Central memory CD4-positive, alpha-beta T cell (primary cell): Measurements from ENCODE around the gene THSD7B.

Experiments used
- DNase-seq: peaks from one replicate; pipeline ENCODE4 v3.0.0; 2022

THSD7B gene

GRCh38 chr2:136823291-136823690 lies 57.9 kb downstream of the THSD7B start:
- no peak for DNase-seq

DNA sequence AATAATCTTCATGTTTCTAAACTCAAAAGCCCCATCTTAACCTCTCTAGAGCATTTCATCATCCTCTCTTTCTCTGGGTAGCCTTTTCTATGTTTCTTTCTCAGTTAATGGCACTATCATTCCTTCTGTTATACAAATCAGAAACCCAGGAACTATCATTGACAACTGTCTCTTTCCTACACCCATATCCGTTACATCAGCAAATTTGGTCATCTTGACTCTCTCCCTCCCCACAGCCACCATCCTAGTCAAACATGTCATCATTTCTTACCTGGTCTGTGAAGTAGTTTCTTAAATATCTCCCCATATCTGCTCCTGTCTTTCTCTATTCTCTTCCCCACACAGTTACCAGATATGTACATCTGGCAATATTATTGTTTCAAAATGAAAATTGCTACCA lies 62.8 kb downstream of the THSD7B start:
- no peak for DNase-seq

DNA sequence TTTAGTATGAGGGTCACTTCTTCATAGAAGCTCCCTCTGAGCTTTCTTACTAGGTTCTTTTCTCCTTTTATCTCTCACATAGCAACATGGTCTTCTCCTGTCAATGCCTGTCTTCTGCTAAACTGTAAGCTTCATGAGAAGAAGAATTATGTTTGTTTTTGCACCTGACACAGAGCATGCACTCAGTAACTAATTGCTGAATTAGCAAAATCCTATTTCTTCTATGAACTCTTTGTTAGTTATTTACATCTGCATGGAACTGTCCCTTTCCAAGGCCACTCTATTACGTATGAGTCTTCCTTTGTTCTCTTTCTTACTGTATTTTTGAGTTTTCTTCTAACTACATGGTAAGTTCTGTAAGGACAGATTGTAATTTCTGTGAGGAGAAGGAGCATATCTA lies 63.4 kb downstream of the THSD7B start:
- no peak for DNase-seq

GRCh38 chr2:136844546-136844945 lies 79.2 kb downstream of the THSD7B start:
- no peak for DNase-seq

DNA sequence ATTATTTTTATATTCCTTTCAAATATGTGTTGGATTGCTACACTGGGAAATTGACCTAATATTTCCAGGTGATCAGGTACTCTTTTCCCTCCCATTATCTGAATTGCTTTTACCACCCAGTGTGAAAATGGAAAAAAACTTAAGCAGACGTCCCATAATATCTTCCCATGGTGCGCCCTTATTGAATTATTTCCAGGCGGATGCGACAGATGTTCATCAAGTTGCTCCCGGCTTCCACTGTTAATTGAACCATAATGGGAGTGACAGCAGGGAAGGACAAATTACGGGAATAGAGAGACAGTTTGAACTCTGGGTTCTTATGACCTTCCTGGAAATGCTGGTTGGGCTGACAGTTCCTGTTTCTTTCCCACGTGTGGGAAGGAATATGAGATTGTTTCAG lies 93.3 kb downstream of the THSD7B start:
- DNase-seq = no peak

DNA sequence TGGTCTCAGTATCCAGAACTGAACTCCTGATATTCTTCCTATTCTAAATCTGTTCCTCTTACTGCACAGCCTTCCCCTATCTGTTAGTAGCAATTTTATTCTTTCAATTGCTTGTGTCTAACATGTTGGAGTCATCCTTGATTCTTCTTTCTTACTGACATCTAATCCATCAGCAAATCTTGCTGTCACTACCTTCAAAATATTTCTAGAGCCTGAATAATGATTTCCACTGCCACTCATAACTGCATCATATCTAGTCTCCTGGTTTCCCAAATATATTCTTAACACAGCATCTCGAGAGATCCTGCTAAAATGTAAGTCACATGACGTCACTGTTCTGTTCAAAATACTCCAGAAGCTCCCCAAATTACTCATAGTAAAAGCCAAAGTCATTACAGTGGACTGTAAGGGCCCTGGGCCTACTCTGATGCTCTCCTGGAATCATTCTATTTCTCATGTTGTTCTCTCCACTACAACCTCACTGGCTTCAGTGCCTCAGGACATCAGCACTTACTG lies 95.2 kb downstream of the THSD7B start:
- no peak for DNase-seq

DNA sequence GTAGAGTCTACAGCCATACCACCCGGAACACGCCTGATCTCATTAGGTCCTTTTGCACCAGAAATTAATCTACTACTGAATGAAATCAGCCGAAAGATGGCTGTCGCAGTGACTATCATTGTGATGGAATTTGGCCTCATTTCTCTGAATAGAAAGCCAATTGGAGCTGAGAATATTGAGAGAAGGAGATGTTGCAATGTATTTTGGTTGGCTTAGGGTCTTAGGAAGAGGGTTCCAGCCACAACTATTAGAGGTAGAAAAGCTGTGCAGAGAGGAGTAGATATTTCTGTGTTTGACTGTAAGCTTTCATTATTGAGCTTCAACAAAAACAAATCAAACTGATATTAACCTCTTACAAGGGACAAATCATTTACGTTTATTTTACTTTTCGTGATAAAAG lies 98.1 kb downstream of the THSD7B start:
- DNase-seq = no peak

DNA sequence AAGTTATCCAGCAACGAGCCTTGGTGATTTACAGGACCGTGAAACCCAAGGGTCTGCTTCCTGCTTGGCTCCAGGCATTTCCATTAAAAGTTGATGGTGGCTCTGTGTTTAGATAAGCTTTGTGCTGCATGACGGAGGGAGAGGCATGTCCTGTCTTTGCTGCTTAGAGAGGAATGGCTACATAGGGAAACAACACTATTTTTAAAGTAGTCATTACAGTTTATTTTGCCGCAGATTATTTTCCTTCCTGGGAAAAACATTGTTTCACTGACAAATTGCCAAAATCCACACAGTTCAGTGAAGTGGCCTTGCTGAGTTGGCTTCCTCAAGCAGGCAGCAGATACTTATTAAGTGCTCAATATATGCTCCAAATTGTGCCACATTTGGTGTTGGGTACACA lies 98.5 kb downstream of the THSD7B start:
- DNase-seq = no peak

DNA sequence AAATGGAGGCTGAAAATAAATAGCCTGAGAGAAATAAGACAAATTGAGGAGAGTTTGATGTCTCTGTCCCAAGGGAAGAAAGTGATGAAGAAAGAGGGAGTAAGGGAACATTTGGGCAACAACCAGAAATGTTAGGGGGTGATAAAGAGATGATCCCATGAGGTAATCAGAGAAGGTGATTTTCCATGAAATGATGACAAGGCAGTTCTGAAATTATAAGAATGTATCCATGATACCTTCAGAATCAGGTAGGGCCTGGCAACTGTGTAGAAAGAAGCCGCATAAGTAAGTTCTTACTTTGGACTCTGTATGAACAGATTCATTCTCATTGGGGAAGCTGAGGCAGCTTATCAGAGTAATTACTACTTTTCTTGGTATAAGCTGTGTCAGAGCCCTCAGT lies 106.1 kb downstream of the THSD7B start:
- DNase-seq = no peak

DNA sequence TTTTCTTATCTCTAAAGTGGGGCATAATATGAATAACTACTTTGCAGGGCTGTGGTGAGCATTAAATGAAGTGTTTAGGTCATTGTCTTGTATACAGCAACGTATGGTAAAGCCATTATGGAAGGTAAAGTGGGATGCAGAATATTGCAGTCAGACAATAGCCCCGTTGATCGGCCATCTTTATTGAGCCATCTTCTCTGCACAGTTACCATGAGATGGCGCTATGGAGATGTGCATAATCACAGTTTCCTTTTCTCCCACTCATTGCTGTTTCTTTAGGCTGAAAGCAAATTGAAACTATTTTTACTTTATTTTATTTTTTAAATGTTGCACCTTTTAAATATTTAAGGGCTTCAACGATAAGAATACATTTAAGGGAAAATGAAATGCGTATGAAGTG lies 108.9 kb downstream of the THSD7B start:
- DNase-seq = no peak

GRCh38 chr2:136891100-136891499 lies 125.8 kb downstream of the THSD7B start:
- DNase-seq = no peak

DNA sequence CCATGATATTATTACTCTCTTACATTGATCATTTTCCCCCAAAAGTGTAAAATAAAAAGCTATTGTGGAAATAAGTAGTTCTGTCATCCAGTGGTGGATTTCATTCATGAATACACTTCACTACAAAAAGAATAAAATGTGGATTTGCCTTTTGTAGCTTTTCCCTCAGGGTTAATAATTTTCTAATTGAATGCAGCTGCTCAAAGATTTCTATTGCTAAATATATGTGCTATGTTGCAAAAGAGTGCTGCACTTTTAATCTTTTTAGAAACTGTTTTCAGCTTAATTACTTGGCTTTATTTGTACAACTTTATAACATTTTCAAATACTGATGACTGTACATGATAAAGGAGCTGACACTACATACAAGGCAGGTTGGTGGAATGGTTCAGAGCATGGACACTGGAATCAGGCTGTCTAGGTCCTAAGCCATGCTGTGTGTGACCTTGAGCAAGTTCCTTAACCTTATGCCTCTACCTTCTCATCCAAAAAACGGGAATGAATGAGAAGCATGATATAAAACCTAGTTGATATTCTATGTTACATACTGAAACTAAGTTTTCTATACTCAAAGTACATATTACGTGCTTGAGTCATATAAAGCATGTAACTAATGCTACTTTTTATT lies 128.8 kb downstream of the THSD7B start:
- no peak for DNase-seq

GRCh38 chr2:136901732-136902131 lies 136.4 kb downstream of the THSD7B start:
- DNase-seq = no peak

GRCh38 chr2:136905779-136906178 lies 140.4 kb downstream of the THSD7B start:
- DNase-seq = no peak

DNA sequence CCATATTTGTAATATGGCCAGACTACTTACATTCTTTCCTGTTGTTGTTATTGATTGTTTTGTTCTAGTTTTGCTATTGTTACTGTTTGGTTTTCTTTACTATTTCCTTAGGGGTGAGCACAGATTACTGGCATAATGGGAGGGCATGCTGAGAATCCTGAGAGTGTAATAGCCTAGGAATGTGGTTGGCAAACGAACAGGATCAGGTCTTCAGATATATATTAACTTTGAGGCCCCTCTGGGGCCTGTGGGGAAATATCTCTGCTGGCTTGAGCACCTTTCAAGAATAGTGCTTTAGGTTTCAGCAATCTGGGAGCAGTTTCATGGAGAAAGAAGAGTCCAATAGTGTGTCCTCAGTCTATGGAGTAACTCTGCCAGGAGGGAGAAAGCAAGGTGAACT lies 144.4 kb downstream of the THSD7B start:
- no peak for DNase-seq

DNA sequence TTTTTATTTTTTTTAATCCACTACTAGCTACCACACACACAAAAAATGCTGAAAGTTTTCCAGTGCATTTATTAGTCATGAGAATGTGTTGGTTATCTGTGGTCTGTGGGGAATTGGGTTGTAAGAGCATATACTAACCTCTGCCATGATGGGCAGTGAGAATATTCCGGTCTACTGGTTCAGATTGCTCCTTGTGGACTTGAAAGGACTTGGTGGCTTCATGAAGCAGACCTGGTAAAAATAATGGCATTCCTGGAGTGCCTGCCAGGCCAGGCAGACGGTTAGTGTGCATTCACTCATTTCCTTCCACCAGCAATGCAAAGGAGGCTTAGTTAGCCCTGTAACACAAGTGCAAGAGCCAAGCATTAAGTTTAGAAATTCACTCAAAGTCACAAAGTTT lies 150.8 kb downstream of the THSD7B start:
- no peak for DNase-seq

GRCh38 chr2:136917411-136917881 lies 152.1 kb downstream of the THSD7B start:
- no peak for DNase-seq

DNA sequence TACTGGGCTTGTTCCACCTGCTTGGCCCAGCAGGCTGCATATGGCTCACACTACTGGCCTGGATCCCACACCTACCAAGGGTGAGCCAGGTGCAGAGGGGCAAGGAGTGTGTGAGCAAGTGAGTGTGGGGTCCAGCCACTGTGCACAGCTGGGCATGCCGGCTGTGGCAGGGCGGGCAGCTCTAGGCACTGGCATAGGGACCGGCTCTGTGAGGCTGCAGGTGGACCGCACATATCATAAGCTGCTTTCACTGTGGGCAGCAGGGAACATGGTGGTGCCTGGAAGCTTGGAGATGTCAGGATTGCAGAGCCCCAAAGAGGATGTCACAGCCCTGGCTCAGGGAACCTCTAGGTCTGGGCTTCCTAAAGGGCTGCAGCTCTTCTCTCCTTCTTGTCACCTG lies 154.3 kb downstream of the THSD7B start:
- no peak for DNase-seq

DNA sequence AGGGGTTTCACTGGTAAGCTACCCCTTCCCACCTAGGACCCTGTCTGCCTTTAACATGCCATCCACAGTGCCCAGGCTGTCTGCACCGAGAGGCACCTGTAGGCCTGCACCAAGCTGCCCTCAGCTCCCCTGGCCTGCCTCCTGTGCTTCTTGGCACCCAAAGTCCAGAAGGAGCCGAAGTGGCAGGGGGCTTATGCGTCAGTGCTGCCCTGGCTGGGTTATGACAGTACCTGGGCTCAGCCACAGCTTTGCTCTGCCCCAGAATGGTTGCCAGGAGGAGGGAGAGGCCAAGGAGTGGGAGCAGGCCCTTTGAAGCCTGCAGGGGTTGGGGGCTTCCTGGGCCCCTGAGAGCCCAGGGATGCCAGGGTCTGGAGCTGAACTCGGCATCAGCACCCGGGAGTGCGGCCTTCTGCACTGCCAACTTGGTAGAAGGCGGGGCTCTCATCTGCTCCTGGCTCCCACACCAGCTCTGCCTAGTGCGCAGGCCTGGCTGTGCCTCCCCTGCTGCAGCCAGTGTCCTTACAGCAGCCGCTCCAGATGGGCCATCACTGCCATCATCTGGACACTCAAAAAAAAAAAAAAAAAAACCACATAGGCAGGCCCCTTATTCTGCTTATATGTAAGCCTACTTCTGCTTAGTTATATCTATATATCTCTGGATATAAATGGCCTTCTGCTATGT lies 155.4 kb downstream of the THSD7B start:
- DNase-seq = no peak

DNA sequence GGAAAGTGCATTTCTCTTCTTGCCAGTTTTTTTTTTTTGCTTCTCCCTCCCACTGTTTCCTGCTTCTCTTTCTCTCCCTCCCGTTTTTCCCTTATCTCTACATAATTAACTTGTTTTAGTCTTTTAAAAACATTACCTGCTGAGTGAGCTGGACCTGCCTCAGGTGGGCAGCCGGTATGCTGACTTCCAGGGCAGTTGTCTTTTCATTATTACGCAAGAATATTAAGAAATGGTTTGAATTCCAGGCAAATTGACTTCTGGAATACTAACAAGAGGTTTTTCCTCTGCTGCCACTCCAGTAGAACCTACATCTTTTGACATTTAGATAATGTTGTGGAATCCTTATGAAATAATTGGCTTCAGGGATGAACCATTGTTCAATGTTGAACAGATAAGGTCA lies 161.8 kb downstream of the THSD7B start:
- DNase-seq = no peak

DNA sequence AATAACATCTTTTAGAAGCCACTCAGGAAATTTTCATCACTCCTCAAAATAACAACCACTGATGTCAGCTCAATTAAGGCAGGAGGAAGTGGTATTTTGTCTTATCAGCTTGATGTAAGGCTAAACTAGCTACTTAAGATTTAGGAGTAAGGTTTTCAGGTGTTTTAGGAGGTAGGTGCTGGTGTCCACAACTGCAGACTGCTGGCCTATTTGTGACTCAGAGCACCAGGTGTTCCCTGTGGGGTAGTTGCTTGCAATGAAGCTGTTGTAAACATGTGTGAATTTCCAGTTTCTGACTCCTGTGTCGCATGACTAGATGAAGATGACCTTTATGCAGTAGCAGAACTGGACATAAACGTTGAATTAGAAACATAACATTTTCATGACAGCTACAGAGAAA lies 164.2 kb downstream of the THSD7B start:
- no peak for DNase-seq

- no peak for DNase-seq
These were observed 167.4 kb downstream of the THSD7B start for GRCh38 chr2:136932700-136933099.

DNA sequence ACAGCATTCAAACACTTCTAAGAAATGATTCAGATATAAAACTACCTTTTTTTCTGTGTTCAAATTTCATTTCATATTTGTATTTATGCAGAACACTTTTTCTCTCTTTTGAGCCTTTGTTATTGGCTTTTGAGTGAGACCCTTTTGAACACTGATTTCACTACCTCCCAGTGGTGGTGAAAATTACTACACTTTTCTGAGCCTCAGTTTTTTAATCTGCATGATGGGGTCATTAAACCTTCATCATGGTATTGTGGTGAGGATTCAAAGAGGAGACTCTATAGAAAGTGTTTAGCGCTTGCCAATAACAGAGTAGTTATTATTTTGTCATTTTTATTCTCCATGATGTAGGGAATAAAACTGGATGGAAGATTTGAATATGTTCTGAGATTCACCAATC lies 169.8 kb downstream of the THSD7B start:
- no peak for DNase-seq

DNA sequence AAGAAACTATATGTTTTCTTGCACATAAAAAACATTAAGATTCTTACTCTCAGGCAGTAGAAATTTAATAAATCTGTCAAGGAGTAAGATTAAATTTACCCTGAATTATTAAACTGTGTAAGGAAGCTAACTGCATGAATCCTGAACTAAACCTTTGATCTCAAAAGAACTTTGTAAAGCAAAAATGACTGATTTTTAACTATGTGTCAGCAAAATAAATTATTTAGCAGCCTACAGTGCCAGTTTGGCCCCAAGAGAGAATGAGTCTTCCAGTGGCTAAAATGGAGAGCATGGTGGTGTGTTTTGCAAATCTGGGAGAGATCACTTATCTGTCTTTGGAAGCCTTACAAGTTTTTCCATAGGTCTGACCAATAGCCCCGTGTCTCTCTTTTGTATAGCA lies 190.7 kb downstream of the THSD7B start:
- DNase-seq = no peak

GRCh38 chr2:136957044-136957443 lies 191.7 kb downstream of the THSD7B start:
- no peak for DNase-seq
